T-helper 2 cell treated with Interferon-gamma antibody and Interleukin-4, amounts not matched to agents 100 ng/mL and 5 ng/mL, for 36 hours (primary cell): ENCODE measurements around the gene MYO1G. TPM values are rescaled to one million over a fixed set of nuclear protein-coding genes. Genes with fewer than 3 reads are reported as not detected.
"Not testable (repeated sequence)": the region's sequence is repeated elsewhere in the genome, so short reads cannot be mapped to it uniquely, and the experiment has no call there.

ENCODE experiments used
- intact Hi-C: fragments of 100-400 bp; cut with micrococcal nuclease; formaldehyde crosslinking; loops from one replicate; pipeline ENCODE4 v1.15.1; 2023
- total RNA-seq: library from RNA; stranded (reverse); gene quantifications from 2 replicates; pipeline ENCODE4 v1.2.3, GENCODE V29; 2022

MYO1G gene
- total RNA-seq, 1 donor from 2014 or later = 533 TPM

DNA sequence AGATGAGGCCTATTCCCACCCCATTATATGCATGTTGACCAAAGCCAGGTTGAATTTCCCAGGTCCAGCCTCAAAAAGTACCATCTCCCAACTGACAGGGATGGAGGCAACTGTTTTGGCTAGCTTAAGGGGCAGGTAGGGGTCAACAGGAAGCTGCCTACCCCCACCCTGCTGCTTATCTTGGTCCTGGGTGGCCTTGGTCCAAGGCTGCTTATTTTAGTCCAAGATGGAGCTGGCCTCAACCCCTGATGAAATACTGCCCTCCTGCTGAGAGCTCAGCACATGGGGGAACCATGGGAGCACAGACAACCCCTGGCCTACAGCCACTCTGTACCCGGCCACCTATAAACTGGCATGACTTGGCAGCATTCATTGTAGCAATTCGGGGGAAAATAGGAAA is 23.1 kb downstream of the MYO1G start:
- intact Hi-C loops = no loop called here

GRCh38 chr7:44953156-44953555 is 25.7 kb downstream of the MYO1G start:
- intact Hi-C loops = no loop called here

DNA sequence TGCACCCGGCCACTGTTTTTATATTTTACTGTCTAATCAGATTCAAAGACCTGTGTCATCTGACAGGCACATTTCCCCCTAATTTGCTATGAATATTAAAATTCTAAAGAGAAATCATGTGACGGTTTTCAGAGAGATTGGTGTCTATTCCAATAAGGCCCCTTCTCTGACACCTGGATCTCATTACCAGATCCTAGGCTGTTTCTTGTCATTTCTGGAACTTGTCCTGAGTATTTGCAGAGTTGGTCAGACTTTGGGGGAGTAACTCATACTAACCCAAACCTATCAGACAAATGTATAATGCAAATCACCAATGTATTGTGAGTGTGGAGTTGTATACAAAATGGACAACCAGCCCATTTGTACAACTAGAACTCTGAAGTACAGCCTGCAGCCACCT is 29.5 kb downstream of the MYO1G start:
- intact Hi-C loops = no loop called here

GRCh38 chr7:44945479-44945878 is 33.3 kb downstream of the MYO1G start:
- intact Hi-C loops = no loop called here

- intact Hi-C loops = no loop called here
Measured at GRCh38 chr7:44944821-44945220, 34.0 kb downstream of the MYO1G start.

DNA sequence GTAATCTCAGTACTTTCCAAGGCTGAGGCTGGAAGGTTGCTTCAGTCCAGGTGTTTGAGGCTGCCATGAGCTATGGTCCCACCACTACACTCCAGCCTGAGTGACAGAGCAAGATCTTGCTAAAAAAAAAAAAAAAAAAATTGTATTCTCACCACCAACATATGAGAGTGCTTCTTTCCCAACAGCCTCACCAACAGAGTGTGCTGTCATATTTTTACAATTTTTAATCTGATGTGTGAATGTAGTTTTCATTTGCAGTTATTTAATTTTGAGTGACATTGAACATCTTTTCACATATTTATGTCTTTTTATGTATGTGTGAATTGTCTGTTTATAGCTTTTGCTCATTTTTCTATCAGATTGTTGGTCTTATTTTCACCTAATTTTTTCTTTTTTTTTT is 35.2 kb downstream of the MYO1G start:
- intact Hi-C loops = no loop called here

GRCh38 chr7:44937426-44937825 is 41.4 kb downstream of the MYO1G start:
- intact Hi-C loops = no loop called here

DNA sequence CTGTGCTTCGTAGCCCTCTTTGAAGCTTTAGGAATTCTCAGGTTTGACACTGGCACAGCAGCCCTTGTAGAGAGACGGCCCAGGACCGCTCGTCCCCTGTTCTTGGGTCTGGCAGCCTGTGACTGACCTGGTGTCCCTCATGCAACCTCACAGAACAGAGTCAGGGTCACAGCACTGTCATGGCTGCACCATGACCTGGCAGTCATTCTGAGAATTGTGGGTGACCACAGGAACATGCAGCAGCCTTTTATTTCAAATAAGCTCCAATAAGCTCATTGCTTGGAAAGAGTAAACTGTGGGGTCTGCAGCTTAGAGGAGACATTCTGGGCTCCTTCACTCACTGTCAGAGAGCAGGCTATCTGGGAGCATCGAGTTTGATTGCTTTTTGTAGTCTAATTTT is 42.5 kb downstream of the MYO1G start:
- intact Hi-C loops = no loop called here

GRCh38 chr7:44935583-44935982 is 43.2 kb downstream of the MYO1G start:
- intact Hi-C loops = no loop called here

DNA sequence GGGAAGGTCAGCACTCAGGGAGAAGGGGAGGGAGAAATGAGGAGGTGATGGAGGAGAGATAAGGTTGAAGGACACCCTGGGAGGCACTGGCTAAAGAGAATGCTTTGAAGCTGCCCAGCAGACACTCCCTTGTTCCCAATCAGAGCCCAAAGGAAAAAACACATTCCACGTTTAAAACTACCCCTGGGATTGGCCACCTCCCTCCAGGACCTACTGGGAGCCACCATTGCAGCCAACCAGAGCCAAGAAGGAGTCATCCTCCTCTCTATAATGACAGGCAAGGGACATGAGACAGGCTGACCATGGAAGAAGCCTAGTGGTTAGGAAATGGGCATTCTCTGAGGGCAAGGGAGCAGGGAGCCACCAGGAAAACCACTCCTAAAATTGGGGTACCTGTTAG is 43.8 kb downstream of the MYO1G start:
- intact Hi-C loops = no loop called here

GRCh38 chr7:44934510-44934909 is 44.3 kb downstream of the MYO1G start:
- intact Hi-C loops = not testable (repeated sequence)

GRCh38 chr7:44930921-44931320 is 47.9 kb downstream of the MYO1G start:
- intact Hi-C loops = no loop called here

DNA sequence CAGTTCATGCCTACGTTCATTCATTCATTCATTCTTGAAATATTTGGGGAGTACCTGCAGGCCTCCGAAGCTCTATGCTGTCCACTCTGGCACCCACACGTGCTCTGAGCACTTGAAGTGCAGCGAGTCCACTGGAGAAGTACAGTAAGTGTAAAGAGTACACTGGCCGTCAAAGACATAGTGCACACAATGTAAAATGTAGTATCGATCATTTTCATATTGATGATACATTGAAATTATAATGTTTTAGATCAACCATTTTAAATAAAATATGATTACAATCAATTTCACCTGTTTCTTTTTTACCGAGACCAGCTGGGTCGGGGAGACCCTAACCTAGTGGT is 56.5 kb downstream of the MYO1G start:
- intact Hi-C loops = loop anchor here (1.0 to 5.0 kb wide), 5 partner anchors 38 to 334 kb away; partner anchors contain the start of genes H2AZ2, PPIA and PURB

DNA sequence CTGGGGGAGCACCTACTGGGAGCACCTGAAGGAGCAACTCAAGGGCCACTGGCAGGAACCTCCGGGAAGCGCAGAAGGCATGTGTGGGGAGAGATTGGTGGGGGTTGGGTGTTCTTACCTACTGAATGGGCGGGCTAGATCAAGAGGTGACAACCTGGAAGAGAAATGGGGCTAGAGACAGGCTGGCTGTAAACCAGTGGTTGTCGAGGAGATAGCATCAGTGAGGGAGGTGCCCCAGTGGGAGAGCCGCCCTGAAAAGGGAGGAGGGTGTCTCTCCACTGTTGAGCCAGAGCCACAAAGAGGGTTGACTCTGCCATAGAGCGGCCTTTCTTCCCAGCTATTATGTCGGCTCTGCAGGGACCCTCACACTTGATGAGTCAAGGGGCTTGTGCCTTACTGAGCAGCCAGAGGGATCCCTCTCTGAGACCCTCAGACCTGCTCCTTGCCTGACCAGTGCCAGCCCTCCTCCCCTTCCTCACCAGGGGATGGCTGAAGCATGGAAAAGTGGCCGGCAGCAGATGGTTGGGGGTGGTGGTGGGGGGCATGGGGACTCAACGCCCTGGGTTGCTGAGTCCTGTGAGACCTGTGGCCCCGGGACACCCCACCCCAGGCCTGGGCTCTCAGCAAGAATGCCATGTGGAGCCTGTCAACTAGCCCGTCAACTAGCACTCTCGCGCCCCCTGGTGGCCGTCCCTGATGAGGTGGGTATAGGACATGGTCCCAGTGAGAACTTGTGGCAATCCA is 57.0 kb downstream of the MYO1G start:
- intact Hi-C loops = loop anchor here (1.0 to 5.0 kb wide), 5 partner anchors 37 to 333 kb away; partner anchors contain the start of genes H2AZ2, PPIA and PURB

- intact Hi-C loops = loop anchor here (5.0 kb wide), 1 partner anchor 123 kb away; the partner anchor contains the start of gene PPIA
Measured at GRCh38 chr7:44920119-44920518, 58.7 kb downstream of the MYO1G start.

GRCh38 chr7:44918029-44918428 is 60.8 kb downstream of the MYO1G start:
- intact Hi-C loops = no loop called here

- intact Hi-C loops = no loop called here
Measured at GRCh38 chr7:44917465-44917864, 61.4 kb downstream of the MYO1G start.

- intact Hi-C loops = loop anchor here (1.0 to 2.0 kb wide), 3 partner anchors 30 to 276 kb away; partner anchors contain the start of gene PURB
Measured at GRCh38 chr7:44914992-44915607, 63.7 kb downstream of the MYO1G start.

DNA sequence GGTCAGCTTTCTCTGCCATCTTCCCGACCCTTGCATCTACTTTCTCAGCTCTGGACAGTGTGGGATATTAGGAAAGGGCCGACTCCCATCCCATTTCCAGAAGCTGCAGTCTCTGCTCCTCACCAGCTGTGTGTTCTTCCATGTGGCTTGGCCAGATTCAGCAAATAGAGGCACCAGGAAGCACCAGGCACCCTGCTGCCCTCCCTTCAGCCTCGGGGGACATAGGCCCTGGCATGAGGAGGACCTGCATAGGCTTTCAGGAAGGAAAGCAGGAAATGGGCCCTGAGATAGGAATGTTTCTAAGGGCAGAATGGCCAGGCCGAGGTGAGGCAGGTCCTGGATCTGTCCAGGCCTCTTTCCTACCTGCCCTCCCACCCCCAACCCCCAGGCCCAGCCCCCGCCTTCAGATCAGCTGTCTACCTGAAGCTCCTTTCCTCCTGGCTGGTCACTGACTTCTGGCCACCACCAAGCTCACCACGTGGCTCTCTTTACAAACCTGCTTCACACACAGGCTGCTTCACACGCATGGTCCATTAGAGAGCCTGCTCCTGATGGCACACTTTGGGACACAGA is 66.0 kb downstream of the MYO1G start:
- intact Hi-C loops = no loop called here
